ENCODE data around the gene HSD11B2.

Gene HSD11B2

DNA sequence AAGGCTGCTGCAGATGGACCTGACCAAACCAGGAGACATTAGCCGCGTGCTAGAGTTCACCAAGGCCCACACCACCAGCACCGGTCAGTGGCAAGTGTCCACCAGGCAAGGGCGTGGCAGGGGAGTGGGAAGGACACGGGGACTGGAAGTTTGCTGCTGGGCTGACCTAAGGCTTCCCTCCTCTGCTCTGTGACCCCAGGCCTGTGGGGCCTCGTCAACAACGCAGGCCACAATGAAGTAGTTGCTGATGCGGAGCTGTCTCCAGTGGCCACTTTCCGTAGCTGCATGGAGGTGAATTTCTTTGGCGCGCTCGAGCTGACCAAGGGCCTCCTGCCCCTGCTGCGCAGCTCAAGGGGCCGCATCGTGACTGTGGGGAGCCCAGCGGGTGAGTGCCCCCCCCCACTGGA is 4.8 kb downstream of the HSD11B2 start:
- no peak for FAIRE-seq

DNA sequence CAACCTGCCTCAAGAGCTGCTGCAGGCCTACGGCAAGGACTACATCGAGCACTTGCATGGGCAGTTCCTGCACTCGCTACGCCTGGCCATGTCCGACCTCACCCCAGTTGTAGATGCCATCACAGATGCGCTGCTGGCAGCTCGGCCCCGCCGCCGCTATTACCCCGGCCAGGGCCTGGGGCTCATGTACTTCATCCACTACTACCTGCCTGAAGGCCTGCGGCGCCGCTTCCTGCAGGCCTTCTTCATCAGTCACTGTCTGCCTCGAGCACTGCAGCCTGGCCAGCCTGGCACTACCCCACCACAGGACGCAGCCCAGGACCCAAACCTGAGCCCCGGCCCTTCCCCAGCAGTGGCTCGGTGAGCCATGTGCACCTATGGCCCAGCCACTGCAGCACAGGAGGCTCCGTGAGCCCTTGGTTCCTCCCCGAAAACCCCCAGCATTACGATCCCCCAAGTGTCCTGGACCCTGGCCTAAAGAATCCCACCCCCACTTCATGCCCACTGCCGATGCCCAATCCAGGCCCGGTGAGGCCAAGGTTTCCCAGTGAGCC is 5.8 kb downstream of the HSD11B2 start:
- no peak for FAIRE-seq

DNA sequence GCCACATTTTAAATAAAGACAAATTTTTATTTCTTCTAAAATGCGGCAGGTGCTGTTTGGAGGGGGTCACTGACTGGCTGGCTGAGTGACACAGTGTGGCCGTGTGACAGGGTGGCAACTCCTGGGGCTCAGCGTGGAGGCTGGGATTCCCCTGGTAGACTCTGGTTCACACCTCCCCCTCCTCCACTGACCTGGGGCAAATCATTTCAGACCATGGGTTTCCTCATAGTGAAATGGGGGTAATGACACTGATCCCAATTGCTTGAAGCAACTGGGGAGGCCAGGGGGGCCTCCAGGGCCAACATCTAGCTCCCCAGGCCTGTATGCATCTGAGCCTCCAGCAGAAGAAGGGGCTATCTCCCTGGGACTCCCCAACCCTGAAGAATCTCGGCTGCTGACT is 6.6 kb downstream of the HSD11B2 start:
- no peak for FAIRE-seq

DNA sequence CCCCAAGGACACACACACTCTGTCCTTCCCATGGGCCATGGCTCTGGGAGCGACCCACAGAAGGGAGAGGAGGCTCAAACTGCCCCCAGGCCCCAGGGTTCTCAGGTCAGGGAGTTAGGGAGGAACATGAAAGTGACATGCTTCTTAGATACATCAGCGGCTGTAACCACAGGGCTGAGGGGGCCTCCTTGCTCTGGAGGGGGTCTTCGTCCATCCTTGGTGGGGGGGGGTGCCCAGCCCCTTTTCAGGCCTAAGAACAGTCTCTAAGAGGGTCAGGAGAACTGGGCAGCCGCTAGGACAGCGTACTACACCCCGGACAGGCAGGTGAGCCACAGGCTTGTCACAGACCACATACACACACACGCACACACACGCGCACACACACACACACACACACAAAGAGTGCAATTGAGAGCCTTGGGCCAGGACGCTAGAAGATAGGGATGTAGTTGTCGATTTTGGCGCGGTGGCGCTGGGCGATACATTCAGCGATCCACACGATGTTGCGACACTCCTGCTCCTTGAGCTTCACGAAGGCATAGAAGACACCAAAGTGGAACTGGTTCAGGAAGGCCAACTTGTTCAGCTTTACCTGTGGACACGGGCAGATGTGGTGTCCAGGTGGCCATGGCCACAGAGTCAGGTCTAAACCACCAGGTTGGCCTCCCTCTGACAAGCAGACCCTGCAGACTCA is 7.3 kb downstream of the HSD11B2 start:
- FAIRE-seq, result no peak

DNA sequence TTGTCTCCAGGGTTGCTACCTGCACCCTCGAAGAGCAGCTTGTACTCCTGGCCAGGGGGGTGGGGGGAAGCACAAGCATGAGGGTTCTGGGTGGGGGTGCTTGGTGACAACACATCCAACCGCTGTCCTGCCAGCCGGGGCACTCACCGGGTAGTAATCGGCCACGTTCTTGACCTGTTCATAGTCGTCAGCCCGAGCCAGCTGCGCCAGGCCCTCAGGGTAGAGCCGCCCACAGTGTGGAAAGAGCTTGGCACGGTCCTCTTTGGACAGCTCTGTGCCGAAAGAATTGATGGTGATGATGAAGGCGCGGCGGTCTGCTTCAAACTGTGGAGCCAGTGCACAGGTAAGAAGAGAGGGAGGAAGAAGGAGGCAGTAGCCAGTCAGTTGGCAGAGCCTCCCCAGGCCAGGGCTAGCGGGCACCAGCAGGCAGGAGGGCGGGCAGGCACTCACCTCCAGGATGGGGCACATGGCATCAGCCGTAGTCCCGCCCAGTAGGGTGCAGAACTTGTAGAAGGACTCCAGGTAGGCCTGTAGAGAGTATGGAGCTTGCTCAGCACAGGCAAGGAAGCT is 8.0 kb downstream of the HSD11B2 start:
- FAIRE-seq, result no peak

DNA sequence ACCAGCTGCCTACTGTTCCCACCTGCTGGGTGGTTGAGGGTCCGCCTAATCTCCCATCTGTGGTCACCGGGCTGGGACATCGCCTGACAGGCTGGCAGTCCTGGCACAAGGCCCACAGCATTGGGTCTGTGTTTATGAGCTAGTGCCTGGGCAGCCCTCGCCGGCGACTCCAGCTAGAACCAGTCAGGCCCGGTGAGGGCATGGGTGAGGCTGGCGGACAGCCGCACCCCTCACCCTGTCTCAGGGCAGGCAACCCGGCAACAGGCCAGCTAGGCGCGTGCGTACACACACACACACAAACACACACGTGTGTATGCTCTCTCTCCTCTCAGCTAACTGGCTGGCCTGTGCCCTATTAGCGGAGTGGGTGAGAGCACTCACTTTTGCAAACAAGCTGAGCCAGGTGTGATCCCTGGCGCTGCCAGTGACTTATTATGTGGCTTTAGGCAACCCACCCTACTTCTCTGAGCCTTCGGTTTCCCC is 10.4 kb downstream of the HSD11B2 start:
- no peak for FAIRE-seq

DNA sequence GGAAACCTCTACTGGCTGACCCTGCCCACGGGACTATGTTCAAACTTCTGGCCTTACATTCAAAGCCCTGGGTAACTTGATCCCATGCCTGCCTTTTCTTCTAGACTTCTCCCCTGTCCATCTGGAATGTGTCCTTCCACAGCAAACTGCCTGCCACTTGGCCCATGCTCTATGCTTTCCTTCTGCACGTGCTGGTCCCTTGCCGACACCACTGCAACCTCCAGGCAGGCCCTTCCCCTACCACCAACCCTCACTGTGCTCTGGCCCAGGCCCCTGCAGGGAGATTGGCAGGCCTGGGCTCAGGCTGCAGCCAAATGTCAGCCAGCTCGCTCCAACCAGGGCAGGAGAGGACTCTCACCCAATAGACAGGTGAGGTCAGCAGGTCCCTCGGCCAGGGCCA is 11.0 kb downstream of the HSD11B2 start:
- no peak for FAIRE-seq

DNA sequence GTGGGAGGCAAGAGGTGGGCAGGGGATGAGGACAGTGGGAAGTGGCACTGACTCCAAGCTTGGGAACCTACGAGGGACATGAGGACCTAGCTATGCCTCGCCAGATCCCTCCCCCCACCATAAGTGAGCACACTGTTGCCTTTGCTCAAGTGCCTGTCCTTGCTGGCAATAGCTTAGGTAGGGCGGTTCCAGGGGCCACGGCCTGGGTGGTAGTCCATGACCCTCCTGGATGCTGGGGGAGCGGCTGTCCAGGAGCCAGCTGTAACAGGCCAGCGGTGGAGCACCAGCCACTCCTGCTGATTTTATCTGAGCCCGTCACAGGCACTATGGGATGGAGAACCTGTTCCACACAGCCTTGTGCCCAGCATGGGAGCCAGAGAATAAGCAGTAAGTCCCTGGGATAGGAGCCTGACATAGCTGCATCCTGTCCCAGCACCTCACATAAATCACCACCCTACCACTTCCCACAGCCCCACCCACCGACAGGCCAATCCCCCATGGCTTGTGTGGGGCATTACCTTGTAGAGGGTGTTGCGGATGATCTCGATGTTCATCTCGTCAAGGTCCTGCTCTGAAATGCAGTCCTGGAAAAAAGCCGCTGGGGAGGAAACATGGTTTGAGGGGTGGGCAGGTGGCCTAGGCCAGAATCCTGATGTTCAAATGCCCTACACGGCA is 11.8 kb downstream of the HSD11B2 start:
- no peak for FAIRE-seq

DNA sequence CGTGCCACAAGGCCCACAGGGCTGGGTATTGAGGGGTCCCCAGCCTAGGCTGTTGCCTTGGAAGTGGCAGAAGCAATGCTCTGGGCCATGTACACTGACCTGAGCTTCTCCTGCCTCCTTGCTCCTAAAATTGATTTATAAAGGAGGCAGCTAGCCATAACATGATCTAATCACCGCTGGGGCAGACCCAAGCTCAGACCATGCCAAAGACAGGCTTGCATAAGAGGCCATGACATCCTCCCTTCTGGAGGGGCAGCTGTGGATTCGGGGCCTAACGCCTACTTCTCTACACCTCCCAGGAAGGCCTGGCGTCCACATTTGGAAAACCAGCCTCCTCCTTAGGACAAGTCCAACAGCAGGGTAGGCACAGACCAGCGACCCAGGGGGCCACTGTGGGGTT is 12.3 kb downstream of the HSD11B2 start:
- no peak for FAIRE-seq

DNA sequence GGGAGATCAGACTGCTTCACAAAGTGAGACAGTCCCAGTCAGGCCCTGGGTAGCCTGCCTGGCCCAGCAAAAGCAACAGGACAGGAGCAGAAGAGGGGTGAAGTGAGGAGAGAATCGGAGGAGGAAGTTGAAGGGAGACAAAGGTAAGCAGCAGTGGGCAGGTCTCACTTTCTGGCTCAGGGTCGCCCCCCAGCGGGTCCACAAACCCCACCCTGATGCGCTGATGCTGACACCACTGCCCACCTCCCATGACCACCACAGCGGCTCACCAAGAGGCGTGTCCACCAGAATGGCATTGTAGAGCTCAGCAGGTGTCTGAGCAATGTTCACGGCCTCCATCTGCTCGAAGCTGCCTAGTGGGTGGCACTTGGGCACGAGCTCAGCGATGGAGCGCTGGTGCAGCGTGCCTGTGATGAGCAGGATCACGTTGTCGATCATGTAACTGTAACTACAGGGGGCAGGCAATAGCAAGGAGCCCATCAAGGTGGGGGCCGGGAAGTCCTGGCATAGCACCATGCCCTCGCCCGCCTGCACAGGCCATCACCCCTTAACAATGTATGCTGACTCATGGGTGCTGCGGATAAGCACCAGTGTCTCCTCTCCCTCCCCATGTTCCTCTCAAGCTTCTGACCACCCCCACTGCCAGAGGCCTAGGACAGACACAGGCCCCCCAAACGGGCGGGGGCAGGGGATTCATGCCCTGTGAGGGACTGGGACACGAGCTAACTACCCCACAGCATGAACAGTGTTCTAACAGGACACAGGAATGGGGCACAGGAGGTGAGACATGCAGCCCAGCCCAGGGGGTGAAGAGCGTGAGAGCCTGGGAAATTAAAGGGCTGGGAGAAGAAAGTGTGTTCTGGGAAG is 13.6 kb downstream of the HSD11B2 start:
- FAIRE-seq, result no peak

DNA sequence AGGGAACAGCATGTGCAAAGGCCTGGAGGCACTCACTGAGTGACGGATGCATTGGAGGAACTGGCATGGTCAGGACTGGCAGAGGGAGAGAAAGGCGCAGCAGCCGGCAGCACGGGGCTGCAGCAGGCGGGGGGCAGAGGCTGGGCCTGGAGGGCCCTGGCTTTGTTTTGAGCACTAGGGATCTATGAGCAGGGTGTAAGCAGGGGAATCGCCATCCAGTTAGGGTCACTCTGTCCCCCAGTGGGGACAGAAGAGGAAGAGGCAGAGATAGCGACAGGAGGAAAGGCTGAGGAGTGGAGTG is 14.2 kb downstream of the HSD11B2 start:
- FAIRE-seq, result no peak

DNA sequence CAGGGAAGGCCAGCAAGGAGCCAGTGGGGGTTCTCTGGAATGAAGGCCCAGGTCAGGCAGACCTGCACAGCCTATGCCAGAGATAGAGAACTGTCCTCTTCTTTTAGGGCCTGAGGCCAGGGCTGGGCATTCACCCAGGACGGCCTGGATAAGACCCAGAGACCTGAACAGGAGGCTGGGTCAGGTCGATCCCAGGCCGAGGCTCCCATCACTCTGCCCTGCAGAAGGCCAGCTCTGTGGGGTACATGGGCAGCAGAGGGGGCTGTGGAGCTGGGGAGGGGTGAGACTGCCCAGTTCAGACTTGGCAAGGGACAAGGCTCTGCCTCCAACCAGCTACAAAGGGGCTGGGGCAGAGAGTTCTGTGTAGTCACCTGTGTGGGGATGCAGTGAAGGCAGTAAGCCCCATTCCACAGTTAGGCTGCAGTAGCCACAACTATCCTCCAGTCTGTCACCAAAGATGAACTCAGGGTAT is 14.6 kb downstream of the HSD11B2 start:
- no peak for FAIRE-seq

DNA sequence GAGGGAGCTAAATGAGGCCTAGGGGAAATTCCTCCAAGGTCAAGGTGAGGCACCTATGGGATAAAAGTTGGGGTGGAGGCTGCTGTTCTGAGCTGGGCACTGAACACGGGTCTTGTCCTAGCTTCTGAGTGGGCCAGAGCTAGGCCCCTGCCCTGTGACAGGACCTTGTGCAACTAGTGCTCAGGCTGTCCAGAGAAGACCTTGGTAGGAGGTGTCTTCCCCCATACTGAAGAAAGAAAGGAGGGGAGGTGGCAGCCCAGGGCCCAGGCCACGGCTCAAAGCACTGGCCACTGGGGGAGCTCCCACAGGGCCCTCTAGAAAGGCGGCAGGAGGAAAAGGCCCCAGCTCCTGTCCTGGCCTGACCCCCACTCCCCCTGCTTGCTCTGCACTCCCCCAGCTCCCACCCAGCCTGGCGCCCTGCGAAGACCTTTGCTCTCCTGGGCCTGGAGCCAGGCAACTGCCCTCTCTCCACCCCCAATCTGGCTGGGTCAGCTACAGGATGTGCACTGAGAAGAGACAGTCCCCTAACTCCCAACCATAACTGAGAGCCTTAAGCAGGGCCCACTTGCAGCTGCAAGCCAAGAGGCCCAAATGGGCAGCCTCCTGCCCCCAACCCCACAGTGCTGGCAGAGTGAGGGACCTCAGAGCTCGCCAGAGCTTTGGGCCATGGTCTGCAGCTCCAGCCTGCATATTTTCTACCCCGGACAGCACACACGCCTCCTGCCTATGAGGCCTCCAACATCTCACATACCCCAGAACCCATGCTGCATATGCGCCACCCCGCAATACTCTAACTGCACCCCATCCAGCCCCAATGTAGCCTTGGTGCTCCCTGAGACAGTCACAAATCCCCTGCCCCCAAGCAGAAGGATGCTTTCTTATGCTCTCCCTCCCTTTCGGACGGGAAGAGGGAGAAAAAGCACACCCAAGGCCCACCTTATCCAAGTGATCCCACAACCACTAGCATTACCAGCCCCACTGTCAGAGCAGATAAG is 15.3 kb downstream of the HSD11B2 start:
- no peak for FAIRE-seq

DNA sequence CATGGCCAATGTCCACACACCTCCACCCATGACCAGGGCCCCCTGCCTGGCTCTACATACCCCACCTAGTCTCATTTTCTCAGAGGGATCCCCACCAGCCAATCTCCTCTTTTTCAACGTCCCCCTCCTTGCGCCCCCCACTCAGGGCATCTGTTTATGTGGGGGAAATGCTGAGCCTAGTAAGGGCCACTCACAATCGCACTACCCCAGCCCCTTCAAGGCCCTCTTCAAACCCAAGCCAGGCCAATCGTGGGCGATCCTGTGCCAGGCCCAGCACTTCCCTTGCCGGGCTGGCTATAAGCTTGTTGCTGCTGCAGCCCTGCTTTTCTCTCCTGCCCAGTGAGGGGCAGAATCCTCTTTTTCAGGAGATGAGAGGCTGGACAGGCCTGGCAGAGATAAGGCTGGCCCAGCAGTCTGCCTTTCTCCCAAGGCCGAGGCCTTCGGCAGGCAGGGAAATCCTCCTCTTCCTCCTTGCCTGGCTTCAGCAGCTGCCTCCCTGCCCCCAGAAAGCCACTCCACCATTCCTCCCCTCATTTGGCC is 16.1 kb downstream of the HSD11B2 start:
- no peak for FAIRE-seq

DNA sequence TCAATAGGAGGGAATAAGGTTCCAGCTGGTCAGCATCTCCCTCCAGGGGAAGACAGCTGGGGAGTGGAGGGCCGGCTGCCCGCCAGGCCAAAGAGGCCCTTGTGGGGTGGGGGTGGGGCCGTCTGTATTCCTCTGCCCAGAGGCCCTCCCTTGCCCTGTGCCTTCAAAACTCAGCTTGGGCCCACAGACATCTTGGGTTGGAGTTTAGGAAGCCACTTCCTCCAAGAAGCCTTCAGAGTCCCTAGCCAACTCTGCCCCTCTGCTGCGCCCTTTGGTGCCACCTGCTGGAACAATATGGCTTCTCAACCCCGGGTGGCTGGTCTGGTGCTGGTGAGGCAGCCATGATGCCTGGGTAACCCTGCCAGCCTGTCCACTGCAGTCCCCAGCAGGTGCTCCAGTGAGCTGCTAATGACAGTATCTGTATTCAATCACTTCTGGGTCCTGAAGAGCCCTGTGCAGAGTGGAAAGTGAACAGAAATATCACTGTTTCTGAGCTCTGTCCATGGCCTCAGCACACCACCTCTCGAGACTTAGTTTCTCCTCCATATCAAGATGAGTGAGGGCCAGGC is 16.7 kb downstream of the HSD11B2 start:
- no peak for FAIRE-seq

DNA sequence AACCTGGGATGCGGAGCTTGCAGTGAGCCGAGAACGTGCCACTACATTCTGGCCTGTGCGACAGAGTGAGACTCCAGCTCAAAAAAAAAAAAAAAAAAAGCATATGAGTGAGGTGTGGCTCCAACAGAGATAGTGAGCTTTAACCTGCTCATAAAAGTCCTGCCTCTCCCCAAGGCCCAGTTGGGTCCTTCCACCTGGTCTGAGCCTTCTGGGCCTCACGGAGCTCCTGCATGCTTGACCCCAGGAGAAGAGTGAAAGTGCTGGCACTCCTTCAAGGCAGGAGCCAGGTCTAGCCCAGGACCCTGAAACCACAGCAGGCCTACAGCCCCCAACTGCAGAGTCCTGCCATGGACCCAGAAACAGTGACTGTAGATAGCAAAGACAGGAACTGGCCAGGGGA is 17.7 kb downstream of the HSD11B2 start:
- FAIRE-seq, result no peak

DNA sequence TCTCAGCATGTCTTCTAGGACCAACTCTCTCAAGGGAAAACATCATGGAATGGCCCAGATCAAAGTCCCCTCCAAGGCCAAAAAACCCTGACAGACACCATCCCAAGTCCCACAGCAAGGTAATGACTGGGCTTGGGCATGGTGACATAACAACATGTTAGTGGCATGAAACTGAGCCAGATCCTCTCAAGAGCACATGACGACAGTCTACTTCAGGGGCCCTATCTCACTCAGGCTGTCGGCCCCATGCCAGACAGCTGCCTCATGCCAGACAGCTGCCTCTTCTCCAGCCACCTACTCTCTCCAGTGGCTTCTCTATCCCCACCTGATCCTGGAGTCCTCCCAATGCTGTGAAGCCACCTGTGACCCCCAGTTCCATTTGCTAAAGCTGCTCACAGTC is 18.4 kb downstream of the HSD11B2 start:
- FAIRE-seq, result no peak

DNA sequence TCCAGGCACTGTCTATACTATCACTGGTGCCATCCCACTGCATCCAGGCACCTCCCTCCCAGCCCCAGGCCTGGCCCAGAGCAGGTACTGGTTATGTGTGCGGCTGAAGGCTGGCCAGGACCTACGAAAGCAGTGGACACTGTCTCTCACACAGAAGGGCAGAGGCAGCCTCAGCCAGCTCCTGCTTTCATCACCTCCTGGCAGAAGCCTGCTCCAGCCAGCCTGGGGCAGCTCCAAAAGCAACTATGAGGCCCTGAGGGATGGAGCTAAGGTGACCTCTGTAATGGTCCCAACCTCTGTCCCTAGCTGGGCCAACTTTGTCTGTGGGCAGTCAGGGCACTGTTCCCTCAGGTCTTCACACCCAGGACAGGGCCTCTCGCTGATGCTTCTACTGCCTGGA is 18.8 kb downstream of the HSD11B2 start:
- no peak for FAIRE-seq

DNA sequence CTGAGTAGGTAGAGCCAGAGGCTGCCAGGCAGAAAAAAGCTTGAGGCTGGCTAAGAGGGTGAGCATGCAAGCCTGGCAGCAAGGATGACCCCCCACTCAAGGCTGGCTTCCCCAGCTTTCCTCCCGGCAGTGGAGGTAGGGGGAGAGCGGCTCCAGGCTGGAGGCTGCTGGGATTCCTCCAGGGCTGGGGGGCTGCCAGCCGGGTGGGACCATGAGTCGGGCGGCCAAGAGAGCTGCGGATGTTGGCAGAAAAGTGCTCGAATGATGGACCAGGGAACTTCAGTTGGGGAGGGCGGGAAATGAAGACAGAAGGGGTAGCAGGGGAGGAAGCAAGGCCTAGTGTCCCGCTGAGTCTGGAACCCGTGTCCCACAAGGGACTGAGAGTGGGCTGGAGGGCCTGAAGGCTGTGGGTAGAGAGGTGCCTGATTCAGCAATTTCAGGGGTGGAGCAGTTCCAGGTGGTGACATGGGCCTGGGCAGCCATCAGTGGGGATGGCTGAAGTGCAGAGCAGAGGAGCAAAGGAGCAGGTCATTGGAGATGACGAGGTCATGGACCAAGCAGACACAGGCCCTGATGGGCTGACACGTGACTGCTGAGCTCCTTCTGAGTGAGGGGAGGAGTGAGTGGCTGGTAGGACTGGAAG is 20.3 kb downstream of the HSD11B2 start:
- no peak for FAIRE-seq

DNA sequence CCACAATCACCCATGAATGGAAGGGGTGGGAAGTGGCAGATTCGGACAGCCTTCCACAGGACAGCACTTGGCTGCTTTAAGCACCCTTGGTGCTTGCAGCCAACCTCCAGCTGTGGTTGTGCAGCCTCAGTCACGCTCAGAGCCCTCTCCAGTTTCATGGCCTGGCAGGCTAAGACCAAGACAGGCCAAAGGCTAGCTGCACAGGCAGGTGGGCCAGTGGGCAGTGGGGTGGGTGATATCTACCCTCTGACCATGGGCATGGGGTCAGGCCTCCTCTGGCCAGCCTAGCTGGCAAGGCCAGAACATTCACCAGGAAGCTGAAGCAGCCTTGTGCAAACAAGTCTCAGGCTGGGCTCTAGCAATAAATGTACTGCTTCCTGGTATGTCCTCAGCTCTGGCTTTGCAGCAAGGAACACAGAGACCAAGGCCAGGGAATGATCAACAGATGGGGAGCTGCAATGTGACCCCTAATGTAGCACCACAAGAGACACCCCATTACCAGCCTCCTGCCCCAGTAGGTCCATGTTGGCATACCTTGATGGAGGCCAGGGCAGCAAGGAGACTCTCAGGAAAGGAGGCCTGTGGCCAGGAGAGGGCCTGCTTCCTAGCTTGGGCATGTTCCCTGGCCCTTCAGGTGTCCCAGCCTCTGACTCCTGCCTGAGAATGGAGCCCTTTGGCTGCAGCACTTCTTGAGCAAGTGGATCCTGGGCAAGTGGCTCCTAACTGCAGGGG is 20.9 kb downstream of the HSD11B2 start:
- FAIRE-seq, result no peak
